HG03520 (cell line): Measurements from ENCODE around the gene TAGLN3.

Experiments used
- ATAC-seq: cut with Tn5 transposase; IDR thresholded peaks from one replicate; pipeline ENCODE4 v1.9.1; 2021; ENCODE audit warnings: mild to moderate bottlenecking, moderate library complexity; ENCODE audit not compliant: unreplicated experiment

The TAGLN3 gene

DNA sequence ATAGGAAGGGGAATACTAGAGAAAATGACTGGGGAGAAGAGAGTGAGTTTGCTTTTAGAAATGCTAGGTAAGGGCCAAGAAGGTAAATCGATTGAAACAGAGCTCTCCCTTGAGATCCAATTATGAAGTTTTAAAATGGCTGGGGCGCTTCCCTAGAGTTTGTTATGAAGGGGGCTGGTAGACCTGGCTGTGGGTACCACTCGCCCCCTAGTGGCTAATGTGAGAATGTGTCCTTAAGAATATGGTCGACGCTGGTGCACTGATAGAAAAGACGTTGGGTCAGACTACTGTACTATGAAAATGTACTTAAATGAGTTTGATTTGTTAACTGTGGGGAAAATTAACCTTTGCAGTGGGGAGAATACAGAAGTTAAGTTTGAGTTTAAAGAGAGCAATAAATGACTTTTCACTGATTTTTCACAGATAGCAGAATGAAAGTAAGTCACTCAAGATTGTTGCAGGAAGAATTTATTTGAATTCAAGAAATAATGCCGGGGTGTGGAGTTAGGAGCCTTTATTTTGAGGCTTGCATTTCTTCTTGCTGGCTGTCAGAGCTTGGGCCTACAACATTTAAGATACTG, 45.0 kb downstream of the TAGLN3 start:
- ATAC-seq = peak; percentile 86

DNA sequence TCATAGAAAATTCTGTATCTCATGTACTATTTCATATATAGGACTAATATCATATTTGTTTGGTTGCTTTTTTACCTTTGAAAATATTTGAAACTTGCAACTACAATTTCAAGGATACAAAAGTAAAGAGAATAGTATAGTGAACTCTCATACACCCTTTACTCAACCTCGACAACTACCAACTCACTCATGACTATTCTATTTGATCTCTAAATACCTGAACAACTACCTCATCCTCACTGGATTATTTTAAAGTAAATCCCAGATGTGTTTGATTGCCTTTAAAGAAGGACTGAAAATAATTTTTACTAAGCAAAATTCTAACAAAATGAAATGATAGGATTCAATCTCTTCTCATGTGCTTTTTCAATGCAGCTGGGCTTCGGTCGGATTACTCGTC, 47.9 kb downstream of the TAGLN3 start:
- ATAC-seq = no peak

DNA sequence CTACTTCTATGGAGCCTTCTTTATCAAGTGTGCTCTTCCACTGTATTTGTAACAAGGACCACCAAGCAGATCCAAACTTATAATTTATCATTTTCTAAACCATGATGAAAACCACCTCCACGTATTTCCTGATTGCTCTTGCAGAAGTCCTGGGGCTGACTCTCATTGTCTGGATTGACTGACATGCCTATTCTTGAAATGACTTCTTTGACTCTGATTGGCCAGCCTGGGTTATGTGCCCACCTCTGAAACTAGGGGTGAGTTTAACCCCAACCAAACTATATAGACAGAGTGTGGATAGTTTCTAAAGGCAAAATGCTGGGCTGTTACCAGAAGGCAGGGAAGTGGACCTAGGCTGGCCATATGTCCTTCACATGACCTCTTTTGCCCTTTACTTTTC, 48.5 kb downstream of the TAGLN3 start:
- no peak for ATAC-seq

DNA sequence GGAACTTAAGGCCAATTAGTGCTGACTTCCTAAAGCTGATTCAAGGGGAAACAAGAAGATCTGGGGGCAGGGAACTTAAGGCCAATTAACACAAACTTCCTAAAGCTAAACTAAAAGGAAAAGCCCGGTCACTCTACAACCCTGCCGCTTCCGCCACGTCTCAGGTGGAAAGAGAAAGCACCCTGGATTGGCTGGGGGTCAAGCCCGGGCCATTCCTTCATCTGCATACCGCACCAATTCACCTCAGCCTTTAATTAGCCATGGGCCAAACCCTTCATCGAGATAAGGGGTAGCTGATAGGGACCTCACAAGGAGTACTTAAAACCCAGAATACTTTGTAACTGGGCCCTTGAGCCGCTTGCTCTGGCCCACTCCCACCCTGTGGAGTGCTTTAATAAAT, 50.2 kb downstream of the TAGLN3 start:
- ATAC-seq = no peak

DNA sequence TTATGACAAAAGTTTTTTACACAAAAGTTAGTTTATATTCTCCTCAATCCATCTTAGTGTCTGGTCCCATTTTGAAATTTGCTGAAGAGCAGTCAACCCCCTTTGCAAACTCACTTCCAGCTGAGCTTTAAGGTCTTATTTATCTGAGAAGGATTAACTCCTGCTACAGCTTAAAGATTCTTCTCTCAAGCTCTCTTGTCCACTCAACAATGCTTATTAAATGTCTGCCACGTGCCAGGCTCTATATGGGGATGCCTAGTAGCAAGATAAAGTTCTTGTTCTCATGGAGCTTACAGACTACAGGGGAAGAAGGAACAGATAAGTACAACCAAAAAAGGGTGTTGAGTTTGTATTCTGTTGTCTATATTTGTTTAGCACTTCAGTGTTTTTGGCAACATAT, 54.5 kb downstream of the TAGLN3 start:
- ATAC-seq = no peak

DNA sequence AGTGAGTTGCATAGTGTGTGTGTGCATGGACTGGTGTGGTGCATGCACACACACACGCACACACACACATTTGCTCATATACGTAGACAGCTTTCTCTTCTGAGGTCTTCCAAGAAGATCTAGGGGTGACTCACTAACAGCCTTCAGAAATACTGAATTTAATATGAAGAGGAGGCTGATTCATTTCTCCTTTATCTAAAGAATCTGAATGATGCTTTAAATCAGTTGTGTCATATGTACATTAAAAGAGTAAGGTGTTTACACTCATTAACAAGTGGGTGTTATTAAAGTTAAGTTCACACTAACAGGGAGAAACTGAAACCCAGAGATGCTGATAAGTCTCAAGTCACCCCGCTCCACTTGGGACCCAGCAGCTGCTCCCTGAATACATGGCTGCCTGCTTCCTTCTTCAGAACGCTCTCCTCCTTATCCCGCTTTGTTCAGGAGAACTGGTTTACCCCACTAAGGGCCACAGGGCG, 57.8 kb downstream of the TAGLN3 start:
- no peak for ATAC-seq

DNA sequence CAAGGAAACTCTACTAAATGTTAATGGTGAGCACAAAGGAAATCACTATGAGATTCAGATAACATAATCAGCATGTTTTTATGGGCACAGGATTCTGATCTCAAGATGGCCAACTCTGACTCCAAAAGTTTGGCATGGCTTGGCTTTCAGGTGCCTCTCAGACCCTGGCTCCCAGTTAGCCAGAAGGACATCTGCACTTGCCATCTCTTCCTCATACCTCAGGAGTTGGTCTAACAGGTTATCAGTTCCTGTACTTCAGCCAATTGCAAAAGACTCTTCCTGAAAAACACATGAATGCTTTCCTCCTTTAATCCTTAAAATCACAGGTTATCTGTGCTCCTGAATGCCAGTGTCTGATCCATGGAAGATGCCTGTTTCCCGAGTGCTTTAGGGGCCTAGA, 60.8 kb downstream of the TAGLN3 start:
- no peak for ATAC-seq

DNA sequence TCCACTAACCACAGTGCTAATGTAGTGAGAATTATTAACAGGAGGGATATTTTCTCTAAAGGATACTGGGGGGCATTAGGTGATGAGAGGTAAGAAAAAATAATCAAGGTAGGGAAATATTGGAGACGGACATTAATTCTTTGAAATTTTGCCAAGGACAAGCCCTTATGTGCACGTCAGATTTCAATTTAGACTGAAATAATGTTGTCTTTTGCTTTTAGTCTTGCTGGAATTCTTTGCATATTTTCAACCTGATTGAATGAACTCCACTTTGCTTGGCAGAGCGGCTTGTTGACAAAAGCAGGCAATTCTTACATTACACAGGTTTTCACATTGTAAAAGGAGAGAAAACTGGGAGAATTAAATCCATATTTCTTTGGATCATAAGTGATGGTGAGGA, 62.4 kb downstream of the TAGLN3 start:
- no peak for ATAC-seq
